H1 (cell line): ENCODE data around the gene TMEM44. TPM values are rescaled to one million over a fixed set of nuclear protein-coding genes. Genes with fewer than 3 reads are reported as not detected.

Experiments used
- CHD1 ChIP-seq: IDR thresholded peaks from 2 replicates; pipeline ENCODE4 v1.6.1; 2012; ENCODE audit warnings: low read depth, low read length, improper control_type of control experiment
- E2F6 ChIP-seq: IDR thresholded peaks from 2 replicates; pipeline ENCODE4 v1.6.1; 2012; ENCODE audit warnings: inconsistent platforms
- EGR1 ChIP-seq: IDR thresholded peaks from 2 replicates; pipeline ENCODE4 v1.6.1; 2011; ENCODE audit warnings: low read depth, low read length, borderline replicate concordance
- HDAC2 ChIP-seq, 2 experiments: fragments of 300-600 bp in 1 of 2; sonication (generic) in 1 of 2; IDR thresholded peaks; 2 replicates each; pipeline ENCODE4 v1.6.1; 2011 to 2012; ENCODE audit warnings: low read depth in 2 of 2, low read length in 2 of 2, mild to moderate bottlenecking in 2 of 2, moderate library complexity in 2 of 2, borderline replicate concordance in 1 of 2, inconsistent platforms in 1 of 2
- POU5F1 ChIP-seq: IDR thresholded peaks from 2 replicates; pipeline ENCODE4 v1.6.1; 2011; ENCODE audit warnings: low read depth, mild to moderate bottlenecking, low read length, moderate library complexity
- SIN3A ChIP-seq, 2 experiments: IDR thresholded peaks in 1 of 2; conservative IDR thresholded peaks in 1 of 2; 2 replicates each; pipeline ENCODE4 v1.6.1; 2011 to 2012; ENCODE audit warnings: low read length in 2 of 2, improper control_type of control experiment in 1 of 2, low read depth in 1 of 2, mild to moderate bottlenecking in 1 of 2
- polyA plus RNA-seq, 7 experiments: library from polyadenylated mRNA; depleted of rRNA in 3 of 7; stranded (reverse) in 5 of 7; unstranded in 2 of 7; fragments of >200 nt in 5 of 7; fragments of 200-250 nt in 2 of 7; gene quantifications; 1 replicate in 5 of 7; 2 replicates in 1 of 7; 4 replicates in 1 of 7; pipeline versions ENCODE4 v1.2.1 to v1.2.3, GENCODE V29; 2011 to 2013; ENCODE audit warnings: missing spikeins in 2 of 7, mixed read lengths in 2 of 7
- total RNA-seq: library from RNA; stranded (reverse); fragmentation: NEBNext Ultra II Directional; extraction: Animal tissue kit (Norgen Biotek cat#: 25700); gene quantifications from 2 replicates; pipeline ENCODE4 v1.2.1, GENCODE V29; 2021

The TMEM44 gene
- total and polyA plus RNA-seq, 2 of the 8 experiments (the other 6 are each of a cell fraction or from before 2014, with no cell fraction given), result 14.0 to 16.7 TPM

DNA sequence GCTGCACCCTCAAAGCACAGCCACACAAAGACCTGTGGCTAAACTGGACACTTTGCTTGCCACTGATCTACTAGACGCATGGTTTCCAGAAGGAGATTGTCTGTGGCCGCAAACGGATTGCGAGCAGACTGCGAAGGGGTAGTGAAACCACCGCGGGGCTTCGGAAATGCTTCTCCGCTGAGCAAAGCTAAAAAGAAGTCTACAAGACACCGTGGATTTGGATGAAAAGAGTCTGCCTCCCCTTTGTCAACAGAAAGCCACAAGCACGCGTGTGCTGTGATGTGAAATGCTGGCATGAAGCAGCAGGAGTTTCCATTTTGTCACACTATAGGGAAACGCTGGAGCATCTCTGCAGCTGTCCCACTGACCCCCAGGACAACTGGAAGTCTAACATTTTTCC, 63.0 kb downstream of the TMEM44 start (continued):
- TF ChIP-seq HDAC2 (IDR thresholded peaks at IDR 0.05; ENCODE audit: borderline replicate concordance in 1 of 2, low read depth in 2 of 2, low read length in 2 of 2) (no peak), E2F6 (no peak), POU5F1 (no peak), SIN3A (conservative IDR thresholded peaks at IDR 0.05 in 1 of 2, IDR thresholded peaks at IDR 0.05 in 1 of 2; ENCODE audit: low read depth in 1 of 2, low read length in 2 of 2) (no peak), CHD1 (no peak), EGR1 (no peak)
